SK-N-SH treated with all-trans-retinoic acid at 6 μM for 48 hours (cell line): ENCODE measurements around the gene LRRC28.

Experiments used
- ATAC-seq: fragments of 200-7000 bp; cut with Tn5 transposase; 3 replicates; pipeline ENCODE4 v1.9.1; 2020; ENCODE audit warnings: mild to moderate bottlenecking, moderate library complexity
- ARNTL ChIP-seq: fragments of 450-650 bp; formaldehyde crosslinking; IDR thresholded peaks from 2 replicates; pipeline ENCODE4 v1.5.0; 2020; ENCODE audit warnings: low read depth, mild to moderate bottlenecking, moderate library complexity, borderline replicate concordance
- CSDC2 ChIP-seq: fragments of 250-450 bp; sonication (Bioruptor Pico); IDR thresholded peaks from 2 replicates; pipeline ENCODE4 v1.5.0; 2020; ENCODE audit warnings: mild to moderate bottlenecking, moderate library complexity
- ESRRG ChIP-seq: fragments of 250-450 bp; sonication (Bioruptor Pico); IDR thresholded peaks from 2 replicates; pipeline ENCODE4 v1.6.1; 2021; ENCODE audit warnings: mild to moderate bottlenecking
- GLIS3 ChIP-seq: fragments of 250-450 bp; sonication (Bioruptor Pico); IDR thresholded peaks from 2 replicates; pipeline ENCODE4 v1.5.0; 2020; ENCODE audit warnings: mild to moderate bottlenecking, moderate library complexity
- ISL1 ChIP-seq: fragments of 250-450 bp; sonication (Bioruptor Pico); IDR thresholded peaks from 2 replicates; pipeline ENCODE4 v2.1.2; 2022; ENCODE audit warnings: mild to moderate bottlenecking, moderate library complexity
- OSR1 ChIP-seq: fragments of 250-450 bp; sonication (Bioruptor Pico); IDR thresholded peaks from 2 replicates; pipeline ENCODE4 v1.8.0; 2022; ENCODE audit warnings: moderate library complexity, mild to moderate bottlenecking, inconsistent platforms
- PATZ1 ChIP-seq: fragments of 250-450 bp; sonication (Bioruptor Pico); IDR thresholded peaks from 2 replicates; pipeline ENCODE4 v1.8.0; 2020; ENCODE audit warnings: mild to moderate bottlenecking, moderate library complexity, borderline replicate concordance
- PPARA ChIP-seq: fragments of 250-450 bp; sonication (Bioruptor Pico); IDR thresholded peaks from 2 replicates; pipeline ENCODE4 v1.5.0; 2020; ENCODE audit warnings: mild to moderate bottlenecking, borderline replicate concordance
- RARB ChIP-seq: fragments of 250-450 bp; sonication (Bioruptor Pico); IDR thresholded peaks from 2 replicates; pipeline ENCODE4 v1.8.0; 2021; ENCODE audit warnings: mild to moderate bottlenecking, moderate library complexity
- SNAI2 ChIP-seq: fragments of 250-450 bp; sonication (Bioruptor Pico); IDR thresholded peaks from 2 replicates; pipeline ENCODE4 v1.5.0; 2020; ENCODE audit warnings: mild to moderate bottlenecking, moderate library complexity
- TSHZ2 ChIP-seq: fragments of 250-450 bp; sonication (Bioruptor Pico); IDR thresholded peaks from 2 replicates; pipeline ENCODE4 v1.5.0; 2020; ENCODE audit warnings: mild to moderate bottlenecking, moderate library complexity
- ZC3H10 ChIP-seq: fragments of 250-450 bp; sonication (Bioruptor Pico); IDR thresholded peaks from 2 replicates; pipeline ENCODE4 v1.5.1; 2021; ENCODE audit warnings: mild to moderate bottlenecking, moderate library complexity
- ZFP3 ChIP-seq: fragments of 250-450 bp; sonication (Bioruptor Pico); IDR thresholded peaks from 2 replicates; pipeline ENCODE4 v1.5.0; 2020; ENCODE audit warnings: mild to moderate bottlenecking, moderate library complexity
- ZFP30 ChIP-seq: fragments of 450-650 bp; formaldehyde crosslinking; IDR thresholded peaks from 2 replicates; pipeline ENCODE4 v1.5.0; 2022; ENCODE audit warnings: mild to moderate bottlenecking, moderate library complexity
- ZNF565 ChIP-seq: fragments of 450-650 bp; formaldehyde crosslinking; conservative IDR thresholded peaks from 2 replicates; pipeline ENCODE4 v1.5.0; 2020; ENCODE audit warnings: low read depth, mild to moderate bottlenecking, moderate library complexity
- ZNF70 ChIP-seq: fragments of 450-650 bp; formaldehyde crosslinking; IDR thresholded peaks from 2 replicates; pipeline ENCODE4 v1.5.0; 2020; ENCODE audit warnings: mild to moderate bottlenecking, moderate library complexity
- ZNF8 ChIP-seq: fragments of 450-650 bp; formaldehyde crosslinking; IDR thresholded peaks from 2 replicates; pipeline ENCODE4 v1.5.0; 2020; ENCODE audit warnings: mild to moderate bottlenecking, moderate library complexity
- TF ChIP-seq, protein P1 (sequence below): fragments of 250-450 bp; sonication (Bioruptor Pico); IDR thresholded peaks from 2 replicates; pipeline ENCODE4 v1.8.0; 2021; ENCODE audit warnings: low read depth, mild to moderate bottlenecking, moderate library complexity, borderline replicate concordance
- TF ChIP-seq, protein P2 (sequence below): fragments of 250-450 bp; sonication (Bioruptor Pico); IDR thresholded peaks from 2 replicates; pipeline ENCODE4 v1.5.1; 2020; ENCODE audit warnings: low read depth, mild to moderate bottlenecking, moderate library complexity
- TF ChIP-seq, protein P3 (sequence below): fragments of 250-450 bp; sonication (Bioruptor Pico); IDR thresholded peaks from 2 replicates; pipeline ENCODE4 v1.5.1; 2021; ENCODE audit warnings: mild to moderate bottlenecking, moderate library complexity

The LRRC28 gene

DNA sequence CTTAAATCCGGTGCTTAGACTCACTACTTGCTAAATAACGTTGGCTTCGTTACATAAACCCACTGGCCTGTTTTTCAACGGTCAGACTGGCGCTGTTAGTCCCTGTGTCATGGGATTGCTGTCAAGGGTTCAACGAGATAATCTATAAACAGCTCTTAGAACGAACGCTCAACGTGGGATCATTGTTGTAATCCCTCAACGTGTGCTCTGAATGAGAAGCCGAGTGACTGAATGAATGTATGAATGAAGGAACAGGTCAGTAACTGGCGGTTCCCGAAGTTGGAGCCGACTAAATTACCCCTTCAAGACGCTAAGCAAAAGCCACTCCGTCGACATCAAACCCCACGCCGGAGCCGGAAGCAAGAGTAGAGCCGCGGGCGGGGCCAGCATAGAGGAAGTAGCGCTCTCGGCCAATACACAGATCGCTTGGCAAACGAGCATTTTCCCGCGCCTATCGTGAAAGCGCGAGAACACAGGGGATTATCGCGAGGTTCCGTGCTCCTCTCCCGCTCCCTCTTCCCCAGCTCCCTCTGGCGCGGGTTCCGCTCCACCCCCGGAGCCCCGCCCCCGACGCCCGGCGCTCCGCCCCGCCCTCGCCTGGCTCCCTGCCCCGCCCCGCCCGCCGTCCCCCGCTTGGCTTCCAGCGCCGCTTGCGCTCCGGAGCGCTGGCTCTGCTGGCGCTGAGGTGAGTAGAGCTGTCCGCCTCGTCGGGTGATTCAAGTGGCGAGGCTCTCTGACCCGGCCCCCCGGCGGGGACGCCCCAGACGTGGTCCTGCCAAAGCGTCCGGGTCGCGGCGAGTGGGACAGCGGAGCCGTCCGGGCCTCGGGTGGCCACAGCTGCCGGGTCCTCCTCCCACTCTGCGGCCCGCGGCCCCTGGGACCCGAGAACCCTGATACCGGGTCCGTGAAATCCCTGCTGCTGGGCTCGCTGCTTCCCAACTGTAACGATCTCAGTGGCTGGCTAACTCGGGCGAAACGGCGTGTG, at the start of gene LRRC28:
LRRC28 (plus strand) TSS at position 625 of the 985 bp plus-strand sequence. CDS start 4,477 bp downstream, outside the sequence.
- peak; percentile 97 for ATAC-seq

GRCh38 chr15:99202176-99202552, 49.1 kb upstream of the LRRC28 start:
- no peak for ATAC-seq
- no peak for TF ChIP-seq ZNF70 (CRISPR knock-in tag)
- TF ChIP-seq TSHZ2 (CRISPR knock-in tag) = no peak
- no peak for TF ChIP-seq CSDC2 (CRISPR knock-in tag)
- TF ChIP-seq PPARA (CRISPR knock-in tag) = no peak
- TF ChIP-seq ZNF8 (CRISPR knock-in tag) = no peak
- TF ChIP-seq ZFP3 = no peak
- no peak for TF ChIP-seq GLIS3
- no peak for TF ChIP-seq ISL1
- no peak for TF ChIP-seq ESRRG
- TF ChIP-seq, protein P1, sequence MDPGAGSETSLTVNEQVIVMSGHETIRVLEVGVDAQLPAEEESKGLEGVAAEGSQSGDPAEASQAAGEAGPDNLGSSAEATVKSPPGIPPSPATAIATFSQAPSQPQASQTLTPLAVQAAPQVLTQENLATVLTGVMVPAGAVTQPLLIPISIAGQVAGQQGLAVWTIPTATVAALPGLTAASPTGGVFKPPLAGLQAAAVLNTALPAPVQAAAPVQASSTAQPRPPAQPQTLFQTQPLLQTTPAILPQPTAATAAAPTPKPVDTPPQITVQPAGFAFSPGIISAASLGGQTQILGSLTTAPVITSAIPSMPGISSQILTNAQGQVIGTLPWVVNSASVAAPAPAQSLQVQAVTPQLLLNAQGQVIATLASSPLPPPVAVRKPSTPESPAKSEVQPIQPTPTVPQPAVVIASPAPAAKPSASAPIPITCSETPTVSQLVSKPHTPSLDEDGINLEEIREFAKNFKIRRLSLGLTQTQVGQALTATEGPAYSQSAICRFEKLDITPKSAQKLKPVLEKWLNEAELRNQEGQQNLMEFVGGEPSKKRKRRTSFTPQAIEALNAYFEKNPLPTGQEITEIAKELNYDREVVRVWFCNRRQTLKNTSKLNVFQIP (CRISPR knock-in tag) = no peak
- TF ChIP-seq PATZ1 (CRISPR knock-in tag) = no peak
- TF ChIP-seq RARB (CRISPR knock-in tag) = no peak
- TF ChIP-seq, protein P2, sequence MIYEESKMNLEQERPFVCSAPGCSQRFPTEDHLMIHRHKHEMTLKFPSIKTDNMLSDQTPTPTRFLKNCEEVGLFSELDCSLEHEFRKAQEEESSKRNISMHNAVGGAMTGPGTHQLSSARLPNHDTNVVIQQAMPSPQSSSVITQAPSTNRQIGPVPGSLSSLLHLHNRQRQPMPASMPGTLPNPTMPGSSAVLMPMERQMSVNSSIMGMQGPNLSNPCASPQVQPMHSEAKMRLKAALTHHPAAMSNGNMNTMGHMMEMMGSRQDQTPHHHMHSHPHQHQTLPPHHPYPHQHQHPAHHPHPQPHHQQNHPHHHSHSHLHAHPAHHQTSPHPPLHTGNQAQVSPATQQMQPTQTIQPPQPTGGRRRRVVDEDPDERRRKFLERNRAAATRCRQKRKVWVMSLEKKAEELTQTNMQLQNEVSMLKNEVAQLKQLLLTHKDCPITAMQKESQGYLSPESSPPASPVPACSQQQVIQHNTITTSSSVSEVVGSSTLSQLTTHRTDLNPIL (CRISPR knock-in tag) = no peak
- TF ChIP-seq ZC3H10 = no peak
- no peak for TF ChIP-seq SNAI2 (CRISPR knock-in tag)
- no peak for TF ChIP-seq ZFP30
- TF ChIP-seq, all 23 proteins: peak for 0

More for the DNA sequence above, at the start of gene LRRC28:
- TF ChIP-seq, protein P3, sequence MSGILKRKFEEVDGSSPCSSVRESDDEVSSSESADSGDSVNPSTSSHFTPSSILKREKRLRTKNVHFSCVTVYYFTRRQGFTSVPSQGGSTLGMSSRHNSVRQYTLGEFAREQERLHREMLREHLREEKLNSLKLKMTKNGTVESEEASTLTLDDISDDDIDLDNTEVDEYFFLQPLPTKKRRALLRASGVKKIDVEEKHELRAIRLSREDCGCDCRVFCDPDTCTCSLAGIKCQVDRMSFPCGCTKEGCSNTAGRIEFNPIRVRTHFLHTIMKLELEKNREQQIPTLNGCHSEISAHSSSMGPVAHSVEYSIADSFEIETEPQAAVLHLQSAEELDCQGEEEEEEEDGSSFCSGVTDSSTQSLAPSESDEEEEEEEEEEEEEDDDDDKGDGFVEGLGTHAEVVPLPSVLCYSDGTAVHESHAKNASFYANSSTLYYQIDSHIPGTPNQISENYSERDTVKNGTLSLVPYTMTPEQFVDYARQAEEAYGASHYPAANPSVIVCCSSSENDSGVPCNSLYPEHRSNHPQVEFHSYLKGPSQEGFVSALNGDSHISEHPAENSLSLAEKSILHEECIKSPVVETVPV = no peak
- no peak for TF ChIP-seq ZNF565
- TF ChIP-seq, protein P1 (CRISPR knock-in tag) = no peak
- no peak for TF ChIP-seq OSR1 (CRISPR knock-in tag)
- no peak for TF ChIP-seq ARNTL (CRISPR knock-in tag)
- TF ChIP-seq TSHZ2 (CRISPR knock-in tag) = no peak
